Osteocyte (in vitro differentiated cells): ENCODE measurements around the gene RANBP3. TPM values are rescaled to one million over a fixed set of nuclear protein-coding genes. Genes with fewer than 3 reads are reported as not detected.

Source experiments
- DNase-seq: peaks from one replicate; pipeline ENCODE4 v3.0.0; 2021; ENCODE audit warnings: mixed read lengths; ENCODE audit not compliant: unreplicated experiment; ENCODE audit errors: extremely low spot score
- H3K27ac Mint-ChIP-seq: one replicate; pipeline ENCODE4 v1.8.0; 2021; ENCODE audit warnings: mild to moderate bottlenecking, mixed read lengths; ENCODE audit not compliant: unreplicated experiment
- H3K27me3 Mint-ChIP-seq: one replicate; pipeline ENCODE4 v1.8.0; 2021; ENCODE audit warnings: mixed read lengths; ENCODE audit not compliant: unreplicated experiment
- H3K36me3 Mint-ChIP-seq: one replicate; pipeline ENCODE4 v1.8.0; 2021; ENCODE audit warnings: mixed read lengths; ENCODE audit not compliant: unreplicated experiment
- H3K4me1 Mint-ChIP-seq: one replicate; pipeline ENCODE4 v1.8.0; 2021; ENCODE audit warnings: mixed read lengths; ENCODE audit not compliant: unreplicated experiment
- H3K4me3 Mint-ChIP-seq: one replicate; pipeline ENCODE4 v1.8.0; 2021; ENCODE audit warnings: mild to moderate bottlenecking, moderate library complexity, mixed read lengths; ENCODE audit not compliant: unreplicated experiment
- H3K9me3 Mint-ChIP-seq: one replicate; pipeline ENCODE4 v1.8.0; 2021; ENCODE audit warnings: mixed read lengths; ENCODE audit not compliant: unreplicated experiment
- total RNA-seq: library from RNA; stranded (reverse); gene quantifications from 2 replicates; pipeline ENCODE4 v1.2.1, GENCODE V29; 2021
- TF ChIP-seq, protein P1 (sequence below): fragments of 200-600 bp; sonication (generic); IDR thresholded peaks from 2 replicates; pipeline ENCODE4 v1.5.0; 2021; ENCODE audit warnings: antibody characterized with exemption, mild to moderate bottlenecking, moderate library complexity

RANBP3 gene
- total RNA-seq, 1 donor from 2014 or later, result 74.9 TPM

DNA sequence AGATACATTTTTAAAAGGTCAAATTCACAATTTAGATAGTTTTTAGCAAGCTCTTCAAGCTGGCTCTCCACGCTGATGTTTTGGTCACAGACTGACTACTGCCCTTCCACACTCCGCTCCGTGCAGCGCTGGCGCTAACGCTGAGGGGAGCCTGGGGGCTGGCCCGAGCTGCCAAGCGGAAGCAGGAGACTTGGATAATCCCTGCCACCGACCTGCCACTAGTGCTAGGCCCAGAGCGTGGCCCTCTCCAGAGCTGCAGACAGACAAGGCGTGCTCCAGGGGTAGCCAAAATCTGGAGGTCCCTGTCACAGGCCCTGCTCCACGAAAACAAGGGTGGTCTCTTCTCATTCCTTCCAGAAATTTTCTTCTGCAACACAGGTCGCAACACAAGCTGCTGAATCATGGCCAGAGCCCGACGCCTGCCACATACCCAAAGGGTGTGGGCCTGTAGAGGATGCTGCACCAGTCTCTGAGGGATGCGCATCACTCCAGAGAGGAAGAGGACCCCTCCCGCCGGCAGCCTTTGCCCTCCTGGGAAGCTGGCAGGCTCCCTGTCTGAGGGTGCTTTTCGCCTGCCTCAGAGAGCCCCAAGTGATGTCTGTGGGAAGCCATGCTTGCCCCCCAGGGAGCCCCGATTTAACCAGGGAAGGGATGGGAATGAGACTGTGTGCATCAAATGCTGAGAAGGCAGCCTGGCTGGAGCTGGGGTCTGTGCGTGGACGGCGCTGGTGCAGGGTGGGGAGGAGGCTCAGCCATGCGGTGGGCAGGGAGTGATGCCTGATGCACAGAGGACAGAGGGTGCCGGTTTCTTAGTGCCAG lies 42.3 kb downstream of the RANBP3 start:
- H3K27me3 Mint-ChIP-seq, result no peaks in the 10 kb centered on the region
- H3K4me1 Mint-ChIP-seq, result peaks cover 34% of the 10 kb centered on the region
- H3K27ac Mint-ChIP-seq, result peak overlapping the region; percentile 96
- TF ChIP-seq, protein P1, sequence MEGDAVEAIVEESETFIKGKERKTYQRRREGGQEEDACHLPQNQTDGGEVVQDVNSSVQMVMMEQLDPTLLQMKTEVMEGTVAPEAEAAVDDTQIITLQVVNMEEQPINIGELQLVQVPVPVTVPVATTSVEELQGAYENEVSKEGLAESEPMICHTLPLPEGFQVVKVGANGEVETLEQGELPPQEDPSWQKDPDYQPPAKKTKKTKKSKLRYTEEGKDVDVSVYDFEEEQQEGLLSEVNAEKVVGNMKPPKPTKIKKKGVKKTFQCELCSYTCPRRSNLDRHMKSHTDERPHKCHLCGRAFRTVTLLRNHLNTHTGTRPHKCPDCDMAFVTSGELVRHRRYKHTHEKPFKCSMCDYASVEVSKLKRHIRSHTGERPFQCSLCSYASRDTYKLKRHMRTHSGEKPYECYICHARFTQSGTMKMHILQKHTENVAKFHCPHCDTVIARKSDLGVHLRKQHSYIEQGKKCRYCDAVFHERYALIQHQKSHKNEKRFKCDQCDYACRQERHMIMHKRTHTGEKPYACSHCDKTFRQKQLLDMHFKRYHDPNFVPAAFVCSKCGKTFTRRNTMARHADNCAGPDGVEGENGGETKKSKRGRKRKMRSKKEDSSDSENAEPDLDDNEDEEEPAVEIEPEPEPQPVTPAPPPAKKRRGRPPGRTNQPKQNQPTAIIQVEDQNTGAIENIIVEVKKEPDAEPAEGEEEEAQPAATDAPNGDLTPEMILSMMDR, result no peak
- no peak for DNase-seq
- no peaks in the 10 kb centered on the region for H3K9me3 Mint-ChIP-seq
- H3K4me3 Mint-ChIP-seq, result peak overlapping the region; percentile 60
- H3K36me3 Mint-ChIP-seq, result peaks cover 17% of the 10 kb centered on the region

DNA sequence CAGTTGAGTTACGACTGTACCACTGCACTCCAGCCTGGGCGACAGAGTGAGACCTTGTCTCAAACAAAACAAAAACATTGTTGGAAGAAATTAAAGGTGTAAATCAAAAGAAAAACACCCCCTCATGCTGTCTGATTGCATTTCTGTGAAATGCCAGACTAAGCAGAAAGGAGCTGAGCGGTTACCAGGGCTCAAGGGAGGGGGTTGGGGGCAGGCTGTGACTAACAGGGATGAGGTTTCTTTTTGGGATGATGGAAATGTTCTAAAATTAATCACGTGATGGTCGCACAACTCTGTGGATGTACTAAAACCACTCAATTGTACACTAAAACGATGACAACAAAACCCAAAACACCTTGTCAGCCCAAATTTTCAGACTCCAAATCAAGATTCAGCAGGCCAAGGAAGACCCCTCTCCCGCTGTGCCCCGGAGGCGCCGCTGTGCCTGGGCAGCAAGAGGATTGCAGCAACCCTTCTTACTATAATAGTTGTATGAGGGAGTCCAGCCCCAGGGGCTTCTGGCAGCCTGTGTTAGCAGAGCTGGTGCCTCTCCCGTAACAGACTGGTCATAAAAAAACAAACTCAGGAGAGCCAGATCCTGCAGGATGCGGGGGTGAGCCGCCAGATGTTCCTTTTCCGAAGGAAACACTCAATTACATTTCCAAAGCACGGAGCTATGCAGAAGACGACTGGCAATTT lies 43.0 kb downstream of the RANBP3 start:
- DNase-seq, result peak; percentile 92
- no peaks in the 10 kb centered on the region for H3K9me3 Mint-ChIP-seq
- H3K4me3 Mint-ChIP-seq, result peak overlapping the region; percentile 60
- H3K36me3 Mint-ChIP-seq, result peaks cover 20% of the 10 kb centered on the region
- H3K27me3 Mint-ChIP-seq, result no peaks in the 10 kb centered on the region
- TF ChIP-seq, protein P1, result no peak
- peak overlapping the region; percentile 96 for H3K27ac Mint-ChIP-seq
- peaks cover 34% of the 10 kb centered on the region for H3K4me1 Mint-ChIP-seq

DNA sequence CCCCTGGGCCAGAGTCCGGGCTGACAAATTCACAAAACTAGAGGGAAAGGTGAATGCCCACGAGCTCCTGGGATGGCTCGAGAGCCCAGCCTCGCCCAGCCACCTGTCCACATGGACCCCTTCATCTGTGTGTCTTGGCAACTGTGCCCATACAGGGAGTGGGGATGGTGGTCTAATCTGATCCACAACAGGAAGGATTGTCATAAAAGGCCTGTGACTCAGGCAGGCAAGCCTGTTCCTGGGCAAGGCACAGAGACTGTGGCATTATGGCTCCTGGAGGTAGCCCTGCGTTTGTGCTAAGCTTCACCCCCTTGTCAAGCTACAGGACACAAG lies 43.9 kb downstream of the RANBP3 start:
- TF ChIP-seq, protein P1, result no peak
- H3K4me1 Mint-ChIP-seq, result peaks cover 34% of the 10 kb centered on the region
- H3K27ac Mint-ChIP-seq, result peak overlapping the region; percentile 96
- DNase-seq, result no peak
- H3K27me3 Mint-ChIP-seq, result no peaks in the 10 kb centered on the region
- no peaks in the 10 kb centered on the region for H3K9me3 Mint-ChIP-seq
- H3K4me3 Mint-ChIP-seq, result no peak overlapping the region
- H3K36me3 Mint-ChIP-seq, result peaks cover 15% of the 10 kb centered on the region

DNA sequence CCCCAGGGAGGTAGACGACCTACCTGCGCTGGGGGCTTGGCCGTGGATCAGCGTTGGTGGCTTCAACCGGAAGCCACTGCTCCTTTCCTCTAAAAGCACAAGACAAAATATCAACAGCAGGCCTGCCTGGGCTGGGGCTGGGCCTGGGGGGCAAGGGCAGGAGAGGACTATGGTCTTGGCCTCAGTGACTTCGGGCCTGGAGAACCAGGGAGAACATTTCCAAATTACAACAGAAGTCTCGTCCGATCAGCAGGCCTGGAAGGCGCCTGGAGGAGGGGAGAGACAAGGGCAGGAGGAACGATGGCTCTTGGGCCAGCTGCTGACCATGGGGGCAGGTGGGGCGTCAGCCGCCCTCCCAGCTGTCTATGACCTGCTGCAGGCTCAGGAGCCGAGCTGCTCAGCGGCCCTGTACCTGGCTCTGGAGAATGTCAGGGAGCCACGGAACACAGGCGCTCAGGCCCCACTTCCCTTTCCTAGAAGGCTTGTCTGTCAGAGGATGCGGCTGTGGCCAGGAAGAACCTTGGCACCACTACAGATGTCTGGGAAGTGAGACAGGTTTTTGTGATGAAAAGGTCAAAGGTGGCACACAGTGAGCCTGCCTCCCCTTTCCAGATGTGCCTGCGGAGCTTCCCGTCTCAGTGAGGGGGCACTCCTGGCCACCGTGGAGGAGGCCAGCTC lies 44.4 kb downstream of the RANBP3 start:
- DNase-seq, result no peak
- Mint-ChIP-seq H3K27ac (peak overlapping the region; percentile 96), H3K4me1 (peaks cover 34% of the 10 kb centered on the region), H3K9me3 (no peaks in the 10 kb centered on the region), H3K36me3 (peaks cover 19% of the 10 kb centered on the region), H3K4me3 (no peak overlapping the region), H3K27me3 (no peaks in the 10 kb centered on the region)
- TF ChIP-seq, protein P1, result no peak
